ENCODE results near the gene C8B.

- TF ChIP-seq POLR2A (IDR thresholded peaks at IDR 0.05) (no peak), POLR2AphosphoS5 (IDR thresholded peaks at IDR 0.05) (no peak)
Observed at GRCh38 chr1:56898879-56899278, 66.9 kb downstream of the C8B start.

Data from breast epithelium (tissue), 3 donors.